Transverse colon (tissue), 4 donors: ENCODE results near the gene CACNA1C.

Source experiments
- POLR2A ChIP-seq: fragments of 450-650 bp; IDR thresholded peaks from one replicate; pipeline ENCODE4 v1.6.1; 2016; ENCODE audit warnings: antibody characterized with exemption, mild to moderate bottlenecking, moderate library complexity
- POLR2AphosphoS5 ChIP-seq, 3 donors: sonication (generic); formaldehyde crosslinking; IDR thresholded peaks; one replicate each; pipeline ENCODE4 v1.6.1; 2016; ENCODE audit warnings: antibody characterized with exemption in 3 of 3
- TF ChIP-seq, protein P1 (sequence below), 5 experiments: fragments of 200-600 bp in 3 of 5; fragments of 450-650 bp in 2 of 5; sonication (generic) in 3 of 5; IDR thresholded peaks; 1 replicate in 2 of 5; 2 replicates in 3 of 5; pipeline ENCODE4 v1.5.1; 2016 to 2017; ENCODE audit warnings: antibody characterized with exemption in 5 of 5, inconsistent platforms in 3 of 5, mild to moderate bottlenecking in 2 of 5, moderate library complexity in 1 of 5

DNA sequence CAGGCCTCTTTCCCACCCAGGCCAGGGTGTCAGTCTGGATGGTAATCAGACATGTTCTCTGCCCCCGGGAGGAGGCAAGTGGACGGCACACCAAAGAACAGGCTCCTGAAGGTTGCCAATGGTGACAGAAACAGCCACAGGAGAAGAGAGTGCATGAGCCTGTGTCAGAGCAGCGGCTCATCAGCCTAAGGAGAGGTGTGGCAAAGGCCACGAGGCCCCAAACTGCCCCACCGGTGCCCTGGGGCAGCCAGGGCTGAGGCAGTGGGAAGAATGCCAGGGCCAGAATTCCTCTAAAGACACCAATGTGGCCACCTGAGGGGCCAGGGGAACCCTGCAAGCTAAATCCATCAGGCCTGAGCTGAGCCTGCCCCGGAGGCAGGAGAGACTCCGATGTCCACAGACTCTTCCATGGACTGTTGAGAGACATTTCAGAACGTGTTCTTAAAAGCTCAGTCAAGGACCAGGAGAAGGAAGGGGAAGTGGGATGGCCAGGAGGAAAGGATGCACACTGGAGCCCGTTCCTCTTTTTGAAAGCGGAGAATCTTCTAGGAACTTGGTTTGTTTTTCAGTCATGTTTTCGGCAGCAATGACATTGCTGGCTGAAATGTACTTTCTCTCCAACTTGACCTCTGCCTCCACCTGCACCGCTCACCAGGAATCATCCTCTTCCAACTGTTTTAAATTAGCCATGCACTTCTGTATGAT, 565.7 kb downstream of the CACNA1C start:
- TF ChIP-seq, protein P1, sequence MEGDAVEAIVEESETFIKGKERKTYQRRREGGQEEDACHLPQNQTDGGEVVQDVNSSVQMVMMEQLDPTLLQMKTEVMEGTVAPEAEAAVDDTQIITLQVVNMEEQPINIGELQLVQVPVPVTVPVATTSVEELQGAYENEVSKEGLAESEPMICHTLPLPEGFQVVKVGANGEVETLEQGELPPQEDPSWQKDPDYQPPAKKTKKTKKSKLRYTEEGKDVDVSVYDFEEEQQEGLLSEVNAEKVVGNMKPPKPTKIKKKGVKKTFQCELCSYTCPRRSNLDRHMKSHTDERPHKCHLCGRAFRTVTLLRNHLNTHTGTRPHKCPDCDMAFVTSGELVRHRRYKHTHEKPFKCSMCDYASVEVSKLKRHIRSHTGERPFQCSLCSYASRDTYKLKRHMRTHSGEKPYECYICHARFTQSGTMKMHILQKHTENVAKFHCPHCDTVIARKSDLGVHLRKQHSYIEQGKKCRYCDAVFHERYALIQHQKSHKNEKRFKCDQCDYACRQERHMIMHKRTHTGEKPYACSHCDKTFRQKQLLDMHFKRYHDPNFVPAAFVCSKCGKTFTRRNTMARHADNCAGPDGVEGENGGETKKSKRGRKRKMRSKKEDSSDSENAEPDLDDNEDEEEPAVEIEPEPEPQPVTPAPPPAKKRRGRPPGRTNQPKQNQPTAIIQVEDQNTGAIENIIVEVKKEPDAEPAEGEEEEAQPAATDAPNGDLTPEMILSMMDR (IDR thresholded peaks at IDR 0.05): no peak
- TF ChIP-seq POLR2A (no peak), POLR2AphosphoS5 (IDR thresholded peaks at IDR 0.05) (no peak)
